Keratinocyte (primary cell): Measurements from ENCODE around the gene GFRA3. TPM values are rescaled to one million over a fixed set of nuclear protein-coding genes. Genes with fewer than 3 reads are reported as not detected.

Source experiments
- DNase-seq: peaks from one replicate; pipeline ENCODE4 v3.0.0-alpha.2; 2011; ENCODE audit warnings: low read depth, missing footprints, low spot score
- FAIRE-seq: peaks from 2 replicates; lab custom pipeline; 2011; peaks lifted over from hg19 to GRCh38; lab: Jason Lieb, UNC
- H2AFZ ChIP-seq: 2 replicates; pipeline ENCODE4 v1.6.0; 2012; ENCODE audit warnings: low read length, control low read depth, inconsistent platforms; ENCODE audit not compliant: control insufficient read depth
- H3K27ac ChIP-seq: 2 replicates; pipeline ENCODE4 v1.5.1; 2011; ENCODE audit warnings: low read length; ENCODE audit not compliant: control insufficient read depth, insufficient read depth
- H3K27me3 ChIP-seq: 3 replicates; pipeline ENCODE4 v1.6.0; 2011; ENCODE audit warnings: low read length; ENCODE audit not compliant: control insufficient read depth, insufficient read depth; ENCODE audit errors: extremely low read depth
- H3K36me3 ChIP-seq, 2 experiments: 2 replicates in 1 of 2; 3 replicates in 1 of 2; pipeline ENCODE4 v1.5.1; 2011; ENCODE audit warnings: low read length in 2 of 2, mild to moderate bottlenecking in 1 of 2; ENCODE audit not compliant: control insufficient read depth in 2 of 2, insufficient read depth in 2 of 2; ENCODE audit errors: extremely low read depth in 1 of 2
- H3K4me1 ChIP-seq: 3 replicates; pipeline ENCODE4 v1.5.1; 2011; ENCODE audit warnings: low read length; ENCODE audit not compliant: control insufficient read depth, insufficient read depth; ENCODE audit errors: extremely low read depth
- H3K4me2 ChIP-seq: 3 replicates; pipeline ENCODE4 v1.6.0; 2011; ENCODE audit warnings: low read depth, low read length; ENCODE audit not compliant: control insufficient read depth, insufficient read depth; ENCODE audit errors: extremely low read depth
- H3K4me3 ChIP-seq, 3 experiments: fragments of 200-600 bp in 1 of 3; sonication (generic) in 1 of 3; 2 replicates in 2 of 3; 3 replicates in 1 of 3; pipeline ENCODE4 v1.5.1; 2011 to 2016; ENCODE audit warnings: low read length in 3 of 3, mild to moderate bottlenecking in 3 of 3, control low read depth in 2 of 3, inconsistent platforms in 1 of 3, low read depth in 1 of 3, mixed read lengths in 1 of 3, mixed run types in 1 of 3, moderate library complexity in 1 of 3; ENCODE audit not compliant: control insufficient read depth in 2 of 3, insufficient read depth in 2 of 3; ENCODE audit errors: extremely low read depth in 1 of 3
- H3K79me2 ChIP-seq: 2 replicates; pipeline ENCODE4 v1.6.0; 2012; ENCODE audit warnings: low read length; ENCODE audit not compliant: control insufficient read depth, insufficient read depth
- H3K9ac ChIP-seq: 3 replicates; pipeline ENCODE4 v1.6.0; 2011; ENCODE audit warnings: low read length; ENCODE audit not compliant: control insufficient read depth, insufficient read depth; ENCODE audit errors: extremely low read depth
- H3K9me1 ChIP-seq: 3 replicates; pipeline ENCODE4 v1.6.0; 2011; ENCODE audit warnings: low read length; ENCODE audit not compliant: control insufficient read depth, insufficient read depth; ENCODE audit errors: extremely low read depth
- H3K9me3 ChIP-seq: 2 replicates; pipeline ENCODE4 v1.5.1; 2012; ENCODE audit warnings: low read depth, low read length; ENCODE audit not compliant: control insufficient read depth
- H4K20me1 ChIP-seq: 3 replicates; pipeline ENCODE4 v1.6.0; 2011; ENCODE audit warnings: low read length; ENCODE audit not compliant: control insufficient read depth, insufficient read depth; ENCODE audit errors: extremely low read depth
- CTCF ChIP-seq, 3 experiments: IDR thresholded peaks in 1 of 3; conservative IDR thresholded peaks in 1 of 3; optimal IDR thresholded peaks in 1 of 3; 2 replicates in 2 of 3; 3 replicates in 1 of 3; pipeline versions ENCODE3 to v1.5.1; 2011; ENCODE audit warnings: low read length in 3 of 3, mild to moderate bottlenecking in 3 of 3, moderate library complexity in 2 of 3, control low read depth in 1 of 3, inconsistent platforms in 1 of 3; ENCODE audit not compliant: insufficient read depth in 2 of 3; ENCODE audit errors: extremely low read depth in 1 of 3
- EZH2 ChIP-seq: IDR thresholded peaks from one replicate; pipeline ENCODE4 v1.6.1; 2012; ENCODE audit warnings: inconsistent platforms, mild to moderate bottlenecking, low read length, moderate library complexity
- dilution Hi-C: fragments of 300-500 bp; cut with MboI; formaldehyde crosslinking; loops from one replicate; pipeline ENCODE4 v1.7.0; 2020; ENCODE audit warnings: low sequenced_read_pairs; ENCODE audit not compliant: extremely low pct_ligation_motif_present
- polyA plus RNA-seq, 5 experiments: library from polyadenylated mRNA; depleted of rRNA in 3 of 5; stranded (reverse) in 3 of 5; stranded (forward) in 1 of 5; unstranded in 1 of 5; fragments of >200 nt; gene quantifications; 1 replicate in 1 of 5; 2 replicates in 3 of 5; 3 replicates in 1 of 5; pipeline versions ENCODE4 v1.2.1 to v1.2.3, GENCODE V29; 2011 to 2012; ENCODE audit warnings: missing spikeins in 2 of 5, low read depth in 1 of 5, low replicate concordance in 1 of 5

GFRA3 gene
- polyA plus RNA-seq, 1 donor (not counting 4 experiments of a cell fraction or from before 2014, with no cell fraction given) = not detected

- H3K4me2 ChIP-seq = no peak overlapping the region
- H3K27ac ChIP-seq = no peak overlapping the region
- DNase-seq (no peak), FAIRE-seq (no peak)
- H3K4me3 ChIP-seq = no peak overlapping the region
- H2AFZ ChIP-seq = no peak overlapping the region
- H3K27me3 ChIP-seq = no peaks in the 10 kb centered on the region
- dilution Hi-C loops = no loop called here
- no peaks in the 10 kb centered on the region for H4K20me1 ChIP-seq
- peaks cover 10% of the 10 kb centered on the region for H3K4me1 ChIP-seq
- no peak overlapping the region for H3K9ac ChIP-seq
- no peaks in the 10 kb centered on the region for H3K9me3 ChIP-seq
- no peaks in the 10 kb centered on the region for H3K36me3 ChIP-seq
- H3K79me2 ChIP-seq = no peaks in the 10 kb centered on the region
- H3K9me1 ChIP-seq = no peaks in the 10 kb centered on the region
- TF ChIP-seq CTCF (optimal IDR thresholded peaks at IDR 0.05 in 1 of 3, IDR thresholded peaks at IDR 0.05 in 1 of 3, conservative IDR thresholded peaks at IDR 0.05 in 1 of 3; ENCODE audit: extremely low read depth in 1 of 3, insufficient read depth in 2 of 3, low read length in 3 of 3) (no peak), EZH2 (no peak)
Observed at GRCh38 chr5:138226910-138227309, 47.5 kb downstream of the GFRA3 start.

GRCh38 chr5:138224712-138225111 lies 49.7 kb downstream of the GFRA3 start:
- no peaks in the 10 kb centered on the region for H3K4me1 ChIP-seq
- dilution Hi-C loops = no loop called here
- FAIRE-seq (no peak), DNase-seq (no peak)
- no peak overlapping the region for H2AFZ ChIP-seq
- H3K4me2 ChIP-seq = no peak overlapping the region
- H3K79me2 ChIP-seq = no peaks in the 10 kb centered on the region
- H3K9me1 ChIP-seq = no peaks in the 10 kb centered on the region
- no peaks in the 10 kb centered on the region for H3K9me3 ChIP-seq
- H3K4me3 ChIP-seq = no peak overlapping the region
- no peak for TF ChIP-seq CTCF (optimal IDR thresholded peaks at IDR 0.05 in 1 of 3, IDR thresholded peaks at IDR 0.05 in 1 of 3, conservative IDR thresholded peaks at IDR 0.05 in 1 of 3; ENCODE audit: extremely low read depth in 1 of 3, insufficient read depth in 2 of 3, low read length in 3 of 3)
- no peak for TF ChIP-seq EZH2
- no peaks in the 10 kb centered on the region for H4K20me1 ChIP-seq
- H3K27me3 ChIP-seq = no peaks in the 10 kb centered on the region
- no peak overlapping the region for H3K9ac ChIP-seq
- no peak overlapping the region for H3K27ac ChIP-seq
- H3K36me3 ChIP-seq = no peaks in the 10 kb centered on the region
